ENCODE results near the gene EIF5B. TPM values are rescaled to one million over a fixed set of nuclear protein-coding genes. Genes with fewer than 3 reads are reported as not detected.

EIF5B gene
- polyA plus RNA-seq, 12 donors, result 51.4 to 149 (median 59.1) TPM

DNA sequence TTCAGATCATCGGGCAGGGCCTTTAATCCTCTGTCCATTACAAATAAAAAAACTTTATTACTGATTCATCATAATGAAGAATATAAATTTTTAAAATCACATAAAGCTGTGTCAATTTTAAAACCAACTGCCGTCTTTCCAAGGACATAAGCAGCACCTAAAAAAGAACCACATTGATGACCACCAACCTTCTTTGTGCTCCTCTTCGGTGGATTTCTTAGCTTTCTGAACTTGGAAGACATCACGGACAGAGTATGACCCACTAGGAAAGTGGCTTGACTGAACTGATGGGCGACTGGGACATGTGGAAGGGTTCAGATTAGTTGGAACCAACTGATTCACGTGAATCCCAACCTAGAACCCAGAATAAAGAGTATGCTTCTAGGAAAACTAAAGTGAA lies 68.9 kb downstream of the EIF5B start:
- DNase-seq, result no peak

DNA sequence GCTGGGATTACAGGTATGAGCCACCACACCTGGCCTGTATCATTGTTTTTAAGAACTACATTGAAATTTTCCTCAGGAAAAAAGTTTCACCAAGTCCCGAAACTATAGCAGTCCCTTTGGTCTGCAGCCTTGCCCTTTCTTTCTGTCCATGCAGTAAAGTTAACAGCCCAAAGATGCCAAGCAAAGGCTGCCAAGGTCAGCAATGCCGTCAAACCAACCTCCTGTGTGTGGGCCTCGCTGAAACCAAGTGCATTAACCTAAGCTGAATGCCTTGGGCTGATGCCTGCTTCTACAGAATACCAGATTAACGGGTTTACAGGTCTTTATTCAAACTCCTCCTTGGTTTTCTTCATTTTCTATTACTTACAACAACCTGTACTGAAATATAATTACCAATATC lies 73.1 kb downstream of the EIF5B start:
- no peak for DNase-seq

DNA sequence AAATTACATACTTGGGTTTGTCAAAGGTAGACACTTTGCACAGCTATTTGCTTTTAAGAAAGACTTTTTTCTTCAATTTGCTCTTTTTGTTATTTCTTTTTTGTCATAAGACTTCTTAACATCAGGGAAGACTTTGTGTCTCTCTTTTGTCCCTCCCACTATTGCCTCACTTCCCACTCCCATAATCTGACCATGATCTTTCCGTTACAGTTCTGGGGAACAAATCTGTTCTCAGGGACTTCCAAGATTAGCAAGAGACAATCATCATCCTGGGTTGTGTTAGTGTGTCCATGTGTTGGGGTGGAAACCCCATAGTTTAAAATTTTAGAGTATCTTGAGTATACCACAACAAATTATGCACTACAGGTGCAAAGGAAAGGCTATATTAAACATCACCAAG lies 77.4 kb downstream of the EIF5B start:
- DNase-seq, result no peak

DNA sequence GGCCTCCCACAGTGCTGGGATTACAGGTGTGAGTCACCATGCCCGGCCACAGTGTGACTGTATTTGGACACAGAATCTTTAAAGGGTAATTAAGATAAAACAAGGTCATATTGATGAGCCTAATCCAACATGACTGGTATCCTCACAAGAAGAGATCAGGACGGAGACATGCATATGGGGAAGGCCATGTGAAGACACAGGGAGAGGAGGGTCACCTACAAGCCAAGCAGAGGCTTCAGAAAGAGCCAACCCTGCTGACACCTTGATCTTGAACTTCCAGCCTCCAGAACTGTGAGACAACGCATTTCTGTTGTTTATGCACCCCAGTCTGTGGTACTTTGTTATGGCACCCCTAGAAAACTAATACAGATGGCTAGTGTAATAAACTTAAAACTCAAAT lies 80.2 kb downstream of the EIF5B start:
- DNase-seq, result no peak

DNA sequence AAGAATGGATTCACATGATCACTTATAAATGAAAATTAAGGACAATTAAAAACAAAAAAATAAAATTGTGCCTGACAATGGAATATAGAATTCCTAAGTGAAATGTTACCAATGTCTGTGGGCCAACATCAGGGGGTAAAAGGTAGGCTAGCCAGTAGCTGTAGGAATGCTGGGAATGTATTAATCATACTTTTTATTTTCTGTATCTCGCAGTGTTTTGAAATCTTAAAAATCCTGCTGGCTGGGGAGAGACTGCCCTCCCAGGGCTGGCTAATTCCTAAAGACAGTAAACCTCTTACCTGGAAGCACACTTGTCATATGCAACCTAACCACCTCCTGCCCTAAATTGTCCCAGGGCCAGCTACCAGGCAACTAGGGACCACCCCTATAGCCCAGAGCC lies 82.8 kb downstream of the EIF5B start:
- no peak for DNase-seq

DNA sequence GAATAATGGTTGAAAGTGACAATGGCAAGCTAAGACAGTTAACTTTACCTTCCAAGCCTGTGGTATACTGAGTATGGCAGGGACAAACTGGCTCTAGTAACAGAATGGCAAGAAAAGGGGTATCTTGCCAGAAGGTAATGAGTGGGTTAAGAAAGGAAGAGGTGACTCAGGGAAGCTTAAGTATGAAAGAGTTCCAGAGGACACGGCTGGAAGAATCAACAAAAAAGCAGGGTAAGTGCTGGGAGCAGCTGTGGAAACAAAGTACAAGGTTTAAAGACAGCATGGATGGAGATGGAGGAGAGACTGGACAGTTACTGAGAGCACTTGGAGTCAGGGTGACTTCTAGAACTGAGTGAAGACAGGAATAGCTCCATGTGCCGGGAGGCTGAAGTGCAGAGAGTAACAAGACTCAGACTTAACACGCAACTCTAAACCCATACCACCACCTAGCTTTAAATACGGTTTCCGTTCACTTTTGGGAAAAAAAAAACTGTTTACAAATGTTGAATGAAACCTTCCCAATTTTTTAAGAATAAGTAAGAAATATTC lies 83.6 kb downstream of the EIF5B start:
- DNase-seq, result no peak

DNA sequence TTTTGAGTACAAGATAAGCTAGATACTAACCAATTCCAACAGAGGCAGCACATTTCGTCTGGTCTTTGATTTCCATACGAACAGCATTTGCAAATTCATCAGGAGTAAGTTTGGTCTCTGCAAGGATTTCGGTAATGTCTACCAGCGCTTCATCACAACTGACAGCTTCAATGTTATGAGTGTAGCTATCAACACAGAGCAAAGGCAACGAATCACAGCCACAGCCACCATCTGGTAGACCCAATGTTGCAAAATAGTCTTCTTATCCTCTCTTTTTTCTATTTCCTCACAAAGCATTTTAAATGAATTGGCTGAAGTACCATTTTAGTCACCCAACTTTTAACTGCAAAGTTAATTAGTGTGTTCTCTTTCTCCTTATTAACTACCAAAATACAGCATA lies 84.3 kb downstream of the EIF5B start:
- DNase-seq, result no peak

DNA sequence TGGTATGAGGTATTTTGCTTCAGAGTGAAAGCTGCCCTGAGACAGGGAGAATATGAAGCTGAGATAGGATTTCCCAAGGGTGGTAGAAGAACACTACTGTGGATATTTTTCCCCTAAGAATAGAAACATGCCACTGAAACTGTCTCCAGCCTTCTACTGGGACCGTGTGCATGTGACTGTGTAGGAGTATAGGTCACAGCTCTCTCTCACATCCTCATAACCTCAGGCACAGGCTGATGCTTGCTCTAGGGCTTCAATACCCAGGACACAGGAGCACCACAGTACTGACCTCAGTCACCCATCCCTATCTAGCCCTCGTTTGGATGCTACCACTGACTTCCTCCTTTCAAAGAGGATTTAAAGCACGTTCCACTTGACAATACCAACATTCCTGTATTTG lies 85.4 kb downstream of the EIF5B start:
- DNase-seq, result no peak

DNA sequence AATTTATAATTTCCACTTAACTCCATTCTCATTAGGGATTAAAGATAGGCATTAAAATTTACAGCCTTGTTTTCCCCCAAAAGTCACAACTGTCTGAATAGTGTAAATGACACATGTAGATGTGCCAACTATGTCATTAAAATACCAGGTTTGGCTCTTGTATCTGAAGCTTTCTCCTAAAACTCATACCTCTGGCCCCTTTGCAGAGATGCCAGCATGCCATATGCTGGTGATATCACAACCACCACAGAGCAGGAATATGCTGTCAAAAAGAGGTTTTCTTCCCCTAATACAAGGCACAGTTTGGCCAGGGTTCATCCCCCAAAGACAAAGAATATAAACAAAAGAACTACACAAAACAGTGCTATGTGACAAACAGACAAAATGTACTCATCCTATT lies 87.2 kb downstream of the EIF5B start:
- DNase-seq, result no peak

DNA sequence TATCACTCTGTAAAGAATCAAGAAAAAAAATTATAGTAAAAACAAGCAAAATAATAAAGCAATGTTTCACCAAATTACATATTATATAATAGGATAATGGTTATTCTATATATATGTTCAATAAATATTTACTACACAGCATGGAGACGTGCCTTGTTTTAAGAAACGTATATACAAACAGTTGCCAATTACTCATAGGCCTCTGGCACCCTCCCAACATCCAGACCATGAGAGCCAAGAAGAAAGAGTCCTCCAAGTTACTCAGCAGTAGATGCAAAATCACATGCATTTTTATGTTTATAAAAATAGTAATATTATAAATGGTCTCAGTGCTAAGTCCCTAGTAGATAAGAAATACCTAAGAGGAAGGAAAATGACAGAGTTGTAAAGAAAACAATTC lies 87.8 kb downstream of the EIF5B start:
- DNase-seq, result peak; percentile 50

DNA sequence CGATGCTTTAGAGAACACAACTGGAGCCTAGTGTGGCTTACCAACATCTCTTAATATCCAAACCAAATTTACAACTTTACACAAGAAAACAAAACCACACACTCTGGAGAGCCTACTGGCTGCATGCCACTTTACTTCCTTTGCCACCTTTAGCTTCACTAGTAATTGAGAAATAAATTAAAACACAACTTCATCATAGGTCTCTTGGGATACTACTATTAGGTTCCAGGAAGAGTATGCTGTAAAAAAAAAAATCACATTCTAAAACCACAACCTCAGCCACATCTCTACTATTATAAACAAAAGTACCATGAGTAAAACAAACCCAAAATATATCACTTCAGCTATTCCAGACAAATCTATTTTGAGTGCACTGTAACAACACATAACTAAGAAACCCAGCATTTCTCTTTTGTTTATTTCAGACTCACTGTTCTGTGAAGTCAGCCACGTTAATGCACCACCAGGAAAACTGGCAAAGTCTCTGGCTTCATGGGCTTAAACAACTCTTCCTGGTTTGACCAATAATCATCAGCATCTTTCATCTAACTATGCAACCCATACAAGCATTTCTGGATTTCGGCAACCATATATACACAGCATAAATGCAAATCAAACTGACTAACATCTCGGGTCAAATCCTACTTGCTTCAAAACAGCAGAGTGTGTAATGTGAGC lies 93.6 kb downstream of the EIF5B start:
- no peak for DNase-seq

DNA sequence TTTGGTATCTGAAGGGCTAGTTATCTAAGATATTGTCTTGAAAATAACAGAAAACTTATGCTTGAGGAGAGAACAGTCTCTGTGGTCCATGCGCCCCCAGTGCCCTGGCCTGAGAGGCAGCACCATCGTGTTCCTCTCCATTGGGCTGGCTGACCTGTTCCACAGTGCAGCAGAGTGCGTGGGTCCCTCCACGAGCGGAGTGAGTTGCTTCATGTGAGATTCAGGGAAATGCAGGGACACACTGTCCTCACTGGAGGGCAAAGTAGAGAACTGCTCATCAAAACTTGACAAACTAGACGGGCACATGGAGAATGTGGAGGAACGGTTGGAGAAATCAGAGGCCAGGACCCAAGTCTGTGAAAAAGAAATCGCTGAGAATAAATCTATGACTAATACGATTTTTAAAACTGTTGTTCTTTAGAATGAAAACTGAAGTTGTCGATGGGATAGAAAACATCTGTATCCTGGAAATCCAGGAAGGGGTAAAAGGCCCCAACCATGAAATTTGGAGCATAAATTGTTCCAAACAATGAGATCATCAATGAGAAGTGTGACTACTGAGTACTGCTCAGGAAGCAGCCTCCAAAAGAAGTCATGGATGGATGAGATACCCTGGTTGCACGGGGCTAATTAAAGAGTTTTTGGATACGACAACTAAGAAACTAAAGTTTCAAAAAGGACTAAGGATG lies 94.5 kb downstream of the EIF5B start:
- no peak for DNase-seq

DNA sequence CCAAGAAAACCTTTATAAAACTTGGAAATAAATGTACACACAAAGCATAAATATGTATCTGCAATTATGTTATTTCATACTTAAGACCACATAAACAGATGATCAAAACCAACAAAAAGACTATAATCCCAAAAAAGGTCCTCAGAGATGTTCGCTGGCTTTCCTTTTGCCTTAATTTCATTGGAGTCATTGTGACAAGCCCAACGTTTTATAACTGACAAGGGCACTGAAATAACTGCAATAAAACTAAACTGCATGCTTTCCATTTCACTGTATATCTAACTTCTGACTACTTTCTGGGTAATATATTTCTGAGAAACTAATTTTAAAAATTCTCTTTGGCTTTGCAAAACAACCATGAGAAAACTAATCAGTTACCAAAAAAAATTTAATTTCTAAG lies 96.2 kb downstream of the EIF5B start:
- DNase-seq, result no peak

DNA sequence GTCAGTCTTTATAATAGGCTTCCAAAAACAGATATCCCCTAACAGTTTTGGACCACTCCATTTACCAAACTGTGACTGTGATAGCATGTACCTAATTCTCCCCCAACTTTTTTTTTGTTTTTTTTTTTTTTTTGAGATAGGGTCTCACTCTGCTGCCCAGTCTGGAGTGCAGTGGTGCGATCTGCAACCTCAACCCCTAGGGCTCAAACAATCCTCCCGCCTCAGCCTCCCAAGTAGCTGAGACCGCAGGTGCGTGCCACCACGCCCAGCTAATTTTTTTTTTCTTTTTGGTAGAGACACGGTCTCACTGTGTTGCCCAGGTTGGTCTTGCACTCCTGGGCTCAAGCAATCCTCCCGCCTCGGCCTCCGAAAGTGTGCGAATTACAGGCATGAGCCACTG lies 99.7 kb downstream of the EIF5B start:
- DNase-seq, result no peak

DNA sequence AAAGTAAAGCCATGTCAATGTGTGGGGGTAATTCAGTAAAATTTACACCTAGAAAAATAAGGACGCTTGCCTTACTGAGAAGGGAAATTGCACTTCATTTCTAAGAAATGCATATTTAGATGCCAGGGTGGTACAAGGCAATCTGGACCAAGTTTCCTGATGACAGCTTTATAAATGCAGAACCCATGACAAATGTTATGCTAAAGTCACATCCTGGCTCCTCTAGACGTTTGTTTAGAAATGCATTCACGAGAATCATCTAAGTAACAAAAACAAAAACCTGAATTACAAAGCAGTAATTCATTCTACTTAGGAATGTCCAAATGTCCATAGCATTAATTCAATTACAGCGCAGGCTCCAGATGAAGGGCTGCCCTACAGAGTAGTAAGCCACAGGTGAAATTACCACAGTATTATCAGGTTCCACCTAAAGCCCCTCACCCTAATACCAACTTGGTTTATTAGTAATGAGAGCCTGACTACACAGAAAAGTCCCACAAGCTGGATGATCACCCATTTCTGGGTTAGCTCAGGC lies 102.8 kb downstream of the EIF5B start:
- no peak for DNase-seq

DNA sequence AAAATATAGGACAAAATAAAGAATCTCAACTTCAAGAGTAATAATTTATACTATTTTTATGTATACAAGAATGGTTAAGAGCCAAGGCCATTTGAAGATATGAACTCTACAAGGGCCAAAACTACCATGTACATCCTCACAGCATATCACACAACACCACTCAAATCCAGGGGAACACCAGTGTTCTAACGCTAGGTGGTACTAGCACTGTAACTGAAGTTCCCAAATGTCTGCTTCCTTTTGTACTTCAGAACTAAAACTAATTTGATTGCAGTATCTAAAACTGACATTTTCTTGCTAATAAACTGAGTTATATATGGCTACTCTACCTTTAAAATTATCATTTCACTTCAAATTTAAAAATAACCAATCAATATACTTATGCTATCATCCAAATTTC lies 105.6 kb downstream of the EIF5B start:
- no peak for DNase-seq

DNA sequence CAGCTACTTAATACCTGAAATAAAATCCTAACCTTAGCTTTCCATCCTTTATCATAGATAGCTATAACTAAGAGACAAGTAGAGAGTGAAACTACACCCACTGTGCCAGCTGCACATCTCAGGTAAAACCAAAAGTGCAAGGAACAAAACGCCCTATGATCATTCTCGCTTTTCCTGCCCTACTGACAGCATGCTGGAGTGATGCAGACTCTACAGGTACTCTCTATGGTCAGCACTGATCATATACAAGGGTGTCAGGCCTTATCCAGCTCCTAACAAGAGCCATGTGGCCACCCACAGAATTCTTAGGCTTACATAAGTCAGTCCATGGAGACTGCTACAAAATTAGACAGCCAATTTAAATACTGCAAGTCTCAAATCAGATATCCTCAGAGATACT lies 107.0 kb downstream of the EIF5B start:
- no peak for DNase-seq

DNA sequence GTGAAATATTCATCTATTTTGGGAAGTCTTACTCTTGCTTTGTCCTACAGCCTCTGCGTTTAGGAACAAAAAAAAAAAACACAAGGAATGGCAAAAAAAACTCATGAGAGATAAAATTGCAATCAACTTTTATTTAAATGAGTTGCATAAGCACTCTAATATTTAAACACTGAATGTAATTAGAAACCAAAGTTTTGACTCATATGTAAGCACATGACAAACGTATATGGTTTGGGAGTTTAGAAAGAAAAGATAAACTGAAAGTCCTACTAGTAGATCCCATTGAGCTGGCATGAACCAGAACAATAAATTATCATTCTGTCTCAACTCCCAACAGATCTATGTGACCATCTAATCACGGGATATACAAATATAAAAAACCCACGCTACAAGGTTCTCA lies 107.9 kb downstream of the EIF5B start:
- DNase-seq, result no peak

DNA sequence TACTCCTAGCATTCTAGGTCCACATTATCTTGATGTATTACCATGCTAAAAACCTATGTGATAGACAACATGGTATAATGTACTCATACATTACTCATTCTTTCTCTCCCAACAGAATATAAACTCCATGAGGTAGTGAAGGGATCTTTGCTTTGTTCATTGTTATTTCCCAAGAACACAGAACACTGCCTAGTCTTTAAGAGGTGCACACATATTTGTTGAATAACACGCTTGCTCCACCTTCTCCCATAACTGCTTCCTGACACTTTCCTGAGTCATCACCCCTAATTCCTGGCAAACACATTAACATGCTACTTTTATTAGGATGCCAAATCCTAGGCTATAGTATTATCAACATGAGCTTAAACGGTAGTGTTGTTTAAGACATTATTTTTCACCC lies 111.4 kb downstream of the EIF5B start:
- no peak for DNase-seq

DNA sequence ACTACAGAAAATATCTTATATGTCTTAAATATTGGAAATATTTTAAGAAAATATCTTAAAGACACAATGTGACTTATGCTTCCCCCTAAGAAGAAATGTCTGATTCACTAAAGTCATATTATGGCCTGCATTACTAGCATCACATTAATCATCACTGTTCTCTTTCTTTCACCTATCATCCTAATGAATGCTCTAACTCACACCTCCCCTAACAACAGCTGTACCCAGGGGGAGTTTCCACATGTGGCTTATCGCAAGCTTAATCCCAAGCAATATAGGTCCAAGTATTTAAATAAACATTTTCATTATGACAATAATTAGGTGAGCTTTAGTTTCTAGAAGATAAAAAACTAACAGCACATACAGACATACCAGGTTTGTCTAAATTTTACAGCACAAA lies 113.0 kb downstream of the EIF5B start:
- no peak for DNase-seq

Measured in muscle of arm (tissue), 12 donors.